HG03175 (cell line): Measurements from ENCODE around the gene MB.

Source experiments
- ATAC-seq: cut with Tn5 transposase; IDR thresholded peaks from one replicate; pipeline ENCODE4 v1.9.1; 2021; ENCODE audit warnings: mild to moderate bottlenecking, moderate library complexity; ENCODE audit not compliant: unreplicated experiment

Gene MB

DNA sequence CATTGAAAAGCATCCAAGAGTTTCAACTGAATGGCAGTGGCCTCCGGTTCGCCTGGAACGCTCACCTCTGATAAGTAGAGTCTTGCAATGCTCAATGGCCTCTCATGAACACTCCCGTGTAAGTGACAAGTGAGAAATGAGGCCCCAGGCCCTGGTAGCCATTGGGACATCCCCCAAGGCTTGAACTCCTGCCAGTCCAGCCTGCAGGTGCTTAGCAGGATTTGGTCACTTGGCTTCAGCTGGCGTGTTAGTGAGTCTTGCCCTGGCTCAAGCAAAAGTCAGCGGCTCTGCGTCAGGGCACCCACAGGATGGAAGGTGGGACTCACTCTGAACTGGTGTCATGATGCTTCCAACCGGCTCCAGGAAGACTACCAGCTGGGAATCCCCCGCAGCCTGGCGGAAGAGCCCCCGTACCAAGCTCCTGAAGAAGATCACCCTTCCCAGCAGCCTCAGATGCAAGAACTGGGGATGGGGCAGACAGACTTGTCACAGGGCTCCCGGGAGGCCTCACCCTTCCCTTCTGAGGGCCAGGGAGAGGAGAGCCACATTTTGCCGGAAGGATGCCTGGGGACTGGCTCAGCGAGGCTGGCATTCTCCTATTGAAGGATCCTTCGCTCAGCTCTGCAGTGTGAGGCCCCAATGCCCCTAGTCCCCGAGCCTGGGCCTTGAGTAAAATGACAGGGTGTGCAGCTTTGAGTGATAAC, 19.3 kb downstream of the MB start:
- no peak for ATAC-seq

DNA sequence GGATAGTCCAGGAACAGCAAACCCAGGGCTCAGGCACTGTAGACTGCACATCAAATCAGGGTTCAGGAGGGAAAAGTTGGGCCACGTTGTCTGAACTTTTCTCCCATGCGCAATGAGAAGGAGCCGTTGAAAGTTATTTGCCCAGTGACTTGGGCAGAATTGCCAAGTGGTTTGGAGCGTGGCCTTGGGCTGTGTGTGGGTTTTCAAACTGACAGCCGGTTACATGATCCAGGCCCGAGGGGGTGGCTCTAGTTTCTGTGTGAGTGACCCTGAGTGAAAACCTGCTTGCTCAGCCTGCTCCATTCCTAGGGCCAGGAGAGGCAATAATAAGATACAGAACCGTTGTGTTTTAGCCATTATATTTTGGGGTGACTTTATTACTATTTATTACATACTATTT, 20.3 kb downstream of the MB start:
- no peak for ATAC-seq

DNA sequence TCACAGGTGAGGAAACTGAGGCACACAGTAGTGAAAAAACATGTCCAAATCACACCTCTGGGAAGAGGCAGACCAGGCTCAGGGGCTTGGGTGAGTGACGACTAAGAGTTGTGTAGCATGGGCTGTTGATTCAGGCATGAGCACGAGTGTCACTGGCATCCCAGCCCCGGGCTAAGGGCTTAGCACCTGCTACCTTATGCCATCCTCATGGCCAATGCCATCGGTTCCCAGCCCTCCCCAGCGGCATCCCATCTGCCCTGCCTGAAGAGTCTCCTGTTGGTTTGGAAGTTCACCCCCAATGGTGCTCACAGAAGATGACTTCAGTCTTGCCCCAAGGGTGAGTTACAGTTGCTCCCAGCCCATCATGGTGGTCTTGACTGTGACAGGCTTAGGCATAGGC, 22.4 kb downstream of the MB start:
- ATAC-seq, result no peak

DNA sequence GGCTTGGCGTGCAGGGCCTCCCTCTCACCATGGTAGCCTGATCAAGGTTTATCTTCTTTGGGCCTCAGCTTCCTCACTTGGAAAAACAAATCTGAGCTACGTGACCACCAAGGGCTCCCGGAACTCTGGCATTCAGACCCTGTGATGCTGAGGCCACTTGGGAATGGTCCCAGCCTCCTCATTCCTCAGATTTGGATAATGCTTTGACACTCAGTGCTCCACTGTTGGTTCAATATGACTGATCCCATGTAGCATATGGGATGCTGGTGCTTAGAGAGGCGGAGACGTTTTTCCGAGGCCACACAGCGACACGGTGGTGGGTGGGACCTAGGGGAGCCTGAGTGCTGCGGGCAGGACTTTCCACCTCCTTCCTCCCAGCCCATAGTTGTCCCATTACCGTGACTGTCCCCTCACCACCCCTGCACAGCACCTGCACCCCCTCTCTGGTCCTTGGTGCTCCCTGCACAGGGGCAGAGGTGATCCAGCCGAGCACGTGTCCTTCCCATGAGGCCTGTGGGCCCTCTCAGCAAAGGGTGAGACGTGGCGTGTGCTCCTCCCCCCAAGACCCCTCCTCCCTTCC, 23.1 kb downstream of the MB start:
- no peak for ATAC-seq

DNA sequence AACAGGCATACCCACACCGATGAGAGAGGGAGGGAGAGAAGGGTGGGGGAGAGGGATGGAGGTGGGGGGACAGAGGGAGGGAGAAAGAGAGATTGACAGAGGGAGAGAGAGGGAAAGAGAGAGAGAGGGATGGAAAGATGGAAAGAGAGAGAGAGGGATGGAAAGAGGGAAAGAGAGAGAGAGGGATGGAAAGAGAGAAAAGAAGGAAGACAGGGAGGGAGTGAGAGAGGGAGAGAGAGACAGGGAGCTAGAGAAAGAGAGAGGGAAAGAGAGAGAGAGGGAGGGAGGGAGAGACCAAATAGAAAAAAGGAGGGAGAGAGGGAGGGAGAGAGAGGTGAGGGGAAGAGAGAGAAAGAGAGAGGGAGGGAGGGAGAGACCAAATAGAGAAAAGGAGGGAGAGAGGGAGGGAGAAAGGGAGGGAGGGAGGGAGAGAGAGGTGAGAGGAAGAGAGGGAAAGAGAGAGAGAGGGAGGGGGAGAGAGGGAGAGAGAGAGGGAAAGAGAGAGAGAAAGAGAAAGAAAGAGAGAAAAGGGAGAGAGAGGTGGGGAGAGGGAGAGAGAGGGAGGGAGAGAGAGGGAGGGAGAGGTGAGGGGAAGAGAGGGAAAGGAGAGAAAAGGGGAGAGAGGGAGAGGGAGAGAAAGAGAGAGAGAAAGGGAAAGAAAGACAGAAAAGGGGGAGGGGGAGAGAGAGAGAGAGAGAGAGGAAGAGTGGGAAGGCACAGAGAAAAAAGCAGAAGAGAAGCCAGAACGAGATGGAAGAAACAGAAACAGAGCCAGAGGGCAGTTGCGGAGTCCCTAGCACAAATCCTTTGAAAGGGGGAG, 23.8 kb downstream of the MB start:
- no peak for ATAC-seq

DNA sequence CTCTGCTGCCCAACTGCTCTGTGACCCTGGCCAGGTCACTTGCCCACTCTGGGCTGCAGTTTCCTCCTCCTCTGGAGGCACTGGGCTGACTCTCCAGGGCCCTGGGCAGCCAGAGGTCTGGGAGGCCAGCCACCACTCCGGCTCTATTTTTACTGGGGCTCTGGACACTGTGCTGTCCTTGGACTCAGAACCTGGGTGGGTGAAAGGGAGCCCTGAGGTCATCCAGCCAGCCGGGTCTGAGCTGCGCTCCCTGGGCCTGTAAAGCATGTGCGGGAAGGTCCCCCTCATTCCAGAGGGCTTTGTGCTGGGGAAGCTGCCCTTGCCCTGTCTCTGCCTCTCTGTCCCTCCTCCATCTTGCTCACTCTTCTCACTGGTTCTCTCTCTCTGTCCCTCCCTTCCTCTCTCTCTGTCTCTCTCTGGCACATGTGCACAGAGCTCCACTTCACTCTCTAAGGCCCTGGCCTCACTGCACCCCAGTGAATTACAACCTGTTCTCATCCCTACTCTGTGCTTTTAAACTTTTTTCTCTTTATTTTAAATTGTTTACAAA, 24.6 kb downstream of the MB start:
- no peak for ATAC-seq

DNA sequence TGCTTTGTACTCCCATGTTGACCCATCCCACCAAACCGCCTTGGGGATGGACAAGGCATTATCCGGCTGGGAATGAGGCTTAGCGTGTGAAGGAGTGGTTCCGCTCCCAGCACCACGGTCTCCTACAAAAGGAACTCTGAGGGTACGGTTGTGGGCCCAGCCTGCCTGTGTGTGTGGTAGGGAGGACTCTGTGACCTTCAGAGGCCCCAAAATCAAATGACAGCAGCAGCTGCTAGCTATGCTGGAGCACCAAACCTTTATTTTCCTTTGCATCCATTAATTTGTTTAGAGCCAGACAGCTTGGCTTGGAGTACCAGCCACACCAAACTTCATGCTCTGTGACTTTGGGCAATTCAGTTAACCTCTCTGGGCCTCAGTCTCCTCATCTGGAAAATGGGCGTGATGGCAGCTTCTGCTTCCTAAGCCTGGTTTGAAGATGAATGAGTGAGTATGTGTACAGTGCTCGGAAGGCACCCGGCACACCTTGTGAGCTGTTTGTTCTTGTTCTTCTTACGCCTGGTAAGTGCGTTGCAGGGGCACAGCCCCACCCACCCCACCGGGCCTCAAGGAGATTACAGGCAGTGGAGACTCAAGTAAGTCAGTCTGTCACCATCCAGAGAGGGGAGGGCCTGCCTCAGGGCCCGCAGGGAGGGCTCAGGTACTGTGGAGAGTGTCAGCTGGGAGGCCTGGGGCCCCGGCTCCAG, 25.3 kb downstream of the MB start:
- no peak for ATAC-seq

DNA sequence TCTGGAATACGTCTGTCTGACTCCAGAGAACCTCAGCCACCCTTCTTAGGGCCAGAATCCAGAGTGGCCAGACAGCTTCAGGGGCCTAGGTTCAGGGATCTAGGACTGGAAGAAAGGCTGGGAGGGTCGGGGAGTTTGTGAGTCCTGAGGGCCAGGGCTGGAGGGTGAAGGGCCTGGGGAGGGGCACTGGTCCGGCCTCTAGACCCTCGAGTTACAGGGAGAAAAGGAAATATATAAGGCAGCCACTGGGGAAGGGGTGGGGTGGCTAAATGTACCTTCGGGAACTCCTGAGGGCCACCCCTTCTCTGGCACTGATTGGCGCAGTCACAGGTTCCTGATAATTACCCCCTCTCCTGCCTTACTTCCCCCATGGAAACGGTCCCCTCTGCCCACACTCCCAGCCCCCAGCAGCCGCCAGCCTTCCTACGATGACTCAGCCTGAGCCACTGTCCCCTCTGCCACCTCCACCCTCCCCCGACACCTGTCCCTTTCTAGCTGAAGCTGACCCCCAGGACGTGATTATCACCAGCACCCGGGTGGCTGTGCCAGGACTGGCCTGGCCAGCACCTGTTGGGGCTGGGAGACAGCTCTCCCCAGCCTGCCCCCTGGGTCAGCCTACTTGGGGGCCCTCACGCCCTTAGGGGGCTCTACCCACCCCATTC, 26.4 kb downstream of the MB start:
- no peak for ATAC-seq

DNA sequence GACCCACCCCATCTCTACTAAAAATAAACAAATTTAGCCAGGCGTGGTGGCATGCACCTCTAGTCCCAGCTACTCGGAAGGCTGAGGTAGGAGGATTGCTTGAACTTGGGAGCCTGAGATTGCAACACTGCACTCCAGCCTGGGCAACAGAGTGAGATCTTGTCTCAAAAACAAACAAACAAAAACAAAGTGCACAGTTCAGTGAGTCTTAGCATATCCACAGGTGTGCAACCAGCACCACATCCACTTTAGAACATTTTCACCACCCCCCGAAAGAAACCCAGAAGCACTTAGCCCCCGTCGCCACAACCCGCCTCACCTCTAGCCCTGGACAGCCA, 27.4 kb downstream of the MB start:
- no peak for ATAC-seq

DNA sequence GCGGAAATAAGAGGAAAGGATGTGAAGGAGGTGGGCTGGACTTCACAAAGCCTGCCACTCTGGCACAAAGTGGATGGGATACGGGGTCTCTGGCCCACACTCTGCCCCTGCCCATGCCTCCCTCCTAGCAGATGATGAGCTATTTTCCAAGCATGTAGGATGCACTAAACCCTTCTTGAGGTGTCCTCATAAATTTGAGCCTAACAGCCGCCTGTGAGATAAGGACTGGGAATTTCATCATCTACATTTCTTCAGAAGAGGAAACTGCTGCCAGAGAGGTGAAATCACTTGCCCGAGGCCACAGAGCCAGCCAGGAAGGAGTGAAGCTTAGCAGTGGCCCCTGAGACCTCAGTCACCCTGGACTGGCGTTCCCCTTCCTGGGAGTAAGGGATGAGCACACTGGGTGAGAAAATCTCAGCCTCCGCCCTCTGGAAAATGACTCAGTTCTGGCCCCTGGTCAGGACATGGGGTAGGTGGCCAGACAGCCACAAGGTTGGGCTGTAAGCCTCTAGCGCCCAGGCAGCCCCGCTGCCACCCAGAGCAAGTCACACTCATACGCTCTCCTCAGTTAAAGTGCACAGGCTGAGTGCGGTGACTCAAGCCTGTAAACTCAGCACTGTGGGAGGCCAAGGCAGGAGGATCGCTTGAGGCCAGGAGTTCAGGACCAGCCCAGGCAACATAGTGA, 27.9 kb downstream of the MB start:
- no peak for ATAC-seq

DNA sequence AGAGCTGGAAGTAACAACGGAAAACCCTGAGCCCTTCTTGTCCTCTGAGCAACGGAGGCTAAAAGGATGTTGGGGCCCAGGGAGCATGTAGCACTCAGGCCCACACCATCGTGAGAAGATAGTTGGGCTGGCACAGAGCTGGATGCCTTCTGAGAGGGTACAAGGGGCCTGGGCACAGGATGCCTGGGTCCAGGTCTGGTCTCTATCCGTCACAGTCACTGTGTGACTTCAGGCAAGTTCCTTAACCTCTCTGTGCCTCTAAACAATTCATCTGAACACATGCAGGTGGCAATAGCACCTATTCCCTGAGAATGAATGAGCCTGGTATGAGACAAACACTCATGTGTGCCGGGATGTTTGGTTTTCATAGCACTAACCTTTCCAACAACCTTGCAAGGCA, 29.2 kb downstream of the MB start:
- ATAC-seq, result no peak

DNA sequence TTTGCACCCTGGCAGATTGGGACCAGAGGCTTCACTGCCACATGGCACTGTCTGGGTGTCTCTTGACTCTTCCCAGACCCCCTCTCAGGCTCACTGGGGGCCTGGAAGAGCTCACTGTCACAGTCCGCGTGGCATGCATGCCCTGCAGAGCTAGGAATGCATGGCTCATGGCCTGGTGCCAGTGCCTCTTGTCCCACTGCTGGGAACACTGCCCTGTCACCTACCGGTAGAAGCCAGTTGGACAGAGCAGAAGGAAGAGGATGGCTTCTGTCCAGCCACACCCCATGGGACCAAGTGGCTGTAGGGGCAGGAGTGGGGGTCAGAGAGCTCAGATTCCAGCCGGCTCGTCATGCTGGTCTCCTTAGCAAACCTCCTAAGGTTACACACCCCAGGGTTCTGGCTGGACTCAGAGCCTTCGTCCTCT, 29.7 kb downstream of the MB start:
- ATAC-seq, result no peak

DNA sequence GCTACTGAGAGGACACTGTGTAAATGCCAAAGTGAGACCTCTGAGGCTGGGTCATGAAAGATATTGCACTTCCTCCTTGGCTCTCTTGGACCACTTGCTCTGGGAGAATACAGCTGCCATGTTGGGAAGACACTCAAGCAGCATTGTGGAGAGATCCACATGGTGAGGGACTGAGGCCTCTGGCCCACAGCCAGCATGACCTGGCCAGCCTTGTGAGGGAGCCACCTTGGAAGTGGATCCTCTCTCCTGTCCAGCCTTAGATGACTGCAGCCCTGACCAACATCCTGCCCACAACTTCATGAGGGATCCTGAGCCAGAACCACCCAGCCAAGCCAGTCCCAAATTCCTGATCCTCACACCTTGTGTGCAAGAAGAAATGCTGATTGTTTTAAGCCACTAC, 30.4 kb downstream of the MB start:
- no peak for ATAC-seq

DNA sequence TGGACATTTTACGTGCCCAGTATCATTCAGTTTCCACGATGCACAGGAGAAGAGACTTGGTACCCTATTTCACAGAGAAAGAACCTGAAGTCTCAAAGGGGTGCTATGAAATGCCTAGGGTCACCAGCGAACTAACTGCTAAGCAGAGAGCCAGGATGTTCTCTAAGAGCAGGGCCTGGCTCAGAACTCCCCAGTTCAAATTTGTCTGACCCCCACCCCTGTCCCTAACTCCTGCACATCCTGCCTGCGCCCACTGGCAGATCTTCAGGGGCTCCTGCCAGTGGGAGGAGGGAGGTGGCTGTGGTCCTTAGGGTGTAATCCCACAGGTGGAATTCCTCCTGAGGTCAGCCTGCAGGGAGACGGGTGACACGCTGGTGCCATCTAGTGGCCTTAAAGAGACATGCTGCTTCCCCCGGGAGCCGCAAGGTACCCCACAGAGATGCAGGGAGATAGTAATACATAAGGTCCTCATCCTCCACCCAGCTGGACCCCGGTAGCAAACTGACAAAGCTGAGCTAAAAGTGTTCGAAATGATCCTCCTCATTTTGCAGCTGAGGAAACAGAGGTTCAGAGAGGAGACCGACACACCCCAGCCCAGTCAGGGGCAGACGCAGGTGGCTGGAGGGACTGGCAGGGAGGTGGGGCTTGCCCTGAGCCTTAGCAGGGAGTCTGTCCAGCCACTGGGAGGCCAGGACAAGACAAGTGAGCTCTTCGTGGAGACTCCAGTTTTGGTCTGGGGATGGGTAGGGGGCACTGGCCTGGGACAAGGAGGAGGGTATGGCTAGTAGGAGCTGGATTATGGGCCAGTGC, 34.1 kb downstream of the MB start:
- ATAC-seq, result no peak

DNA sequence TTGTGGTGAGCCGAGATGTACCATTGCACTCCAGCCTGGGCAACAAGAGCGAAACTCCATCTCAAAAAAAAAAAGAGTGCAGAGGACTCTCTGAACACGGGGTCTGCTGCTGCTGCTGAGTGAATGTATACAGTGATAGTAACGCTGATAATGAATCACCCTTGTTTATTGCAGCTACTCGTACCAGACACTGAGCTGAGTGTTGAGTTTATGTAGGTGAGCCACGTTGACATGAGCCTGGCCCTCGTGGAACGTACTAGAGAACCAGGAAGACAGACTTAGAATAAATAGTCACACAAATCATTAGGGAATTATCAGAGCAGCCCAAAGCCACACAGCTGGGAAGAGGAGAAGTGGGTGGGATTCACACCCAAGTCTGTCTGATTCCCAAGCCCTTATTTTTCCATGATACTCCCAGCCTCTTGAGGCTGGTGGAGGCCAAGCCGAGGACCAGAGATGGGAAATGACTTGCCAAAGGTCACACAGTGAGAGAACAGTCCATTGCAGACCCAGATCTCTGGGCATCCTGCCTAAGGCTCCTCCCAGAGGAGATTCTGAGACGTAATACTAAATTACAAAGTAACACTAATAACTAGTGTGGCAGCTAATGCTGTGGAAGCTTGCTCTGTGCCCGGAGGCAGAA, 34.8 kb downstream of the MB start:
- no peak for ATAC-seq

DNA sequence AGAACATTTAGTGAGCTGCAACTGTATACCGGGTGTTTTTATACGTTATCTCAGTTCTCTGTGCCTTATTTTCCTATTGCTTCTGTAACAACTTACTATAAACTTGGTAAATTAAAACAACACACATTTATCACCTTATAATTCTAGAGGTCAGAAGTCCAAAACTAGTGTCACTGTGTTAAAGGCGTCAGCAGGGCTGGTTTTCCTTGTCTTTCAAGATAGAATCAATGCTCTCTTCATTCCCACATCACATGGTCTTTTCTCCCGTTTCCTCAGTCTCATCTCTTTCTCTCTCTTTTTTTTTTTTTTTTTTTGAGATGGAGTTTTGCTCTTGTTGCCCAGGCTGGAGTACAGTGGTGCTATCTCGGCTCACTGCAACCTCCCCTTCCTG, 36.1 kb downstream of the MB start:
- no peak for ATAC-seq

DNA sequence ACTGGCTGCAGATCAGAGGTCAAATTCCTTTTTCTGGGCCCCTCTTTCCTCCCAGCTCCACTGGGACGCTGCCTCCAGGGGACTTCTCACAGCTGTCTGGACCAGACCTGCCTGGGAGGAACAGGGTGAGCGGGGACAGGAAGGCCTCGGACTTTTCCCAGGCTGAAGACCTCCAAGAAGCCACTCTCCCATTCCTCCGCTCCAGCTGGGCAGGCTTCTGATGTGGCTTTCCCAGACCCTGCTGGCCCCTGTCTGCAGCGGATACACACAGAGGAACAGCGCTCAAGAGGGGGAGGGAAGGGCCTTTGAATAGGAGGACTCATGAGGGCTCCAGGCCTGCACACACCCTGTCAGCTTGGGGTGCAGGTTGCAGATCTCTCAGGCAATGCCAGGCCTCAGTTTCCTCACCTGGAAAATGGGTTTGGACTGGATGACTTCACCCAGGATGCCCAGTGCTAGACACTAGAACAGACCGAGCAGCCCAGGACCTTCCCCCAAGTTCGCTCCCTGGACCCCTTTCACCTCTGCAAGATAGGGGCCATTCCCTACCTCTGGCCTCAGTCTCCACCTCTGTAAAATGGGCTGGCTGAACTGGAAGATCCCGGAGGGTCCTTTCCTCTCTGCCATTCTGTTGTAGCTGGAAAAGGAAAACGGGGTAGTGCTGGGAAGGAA, 36.6 kb downstream of the MB start:
- no peak for ATAC-seq

DNA sequence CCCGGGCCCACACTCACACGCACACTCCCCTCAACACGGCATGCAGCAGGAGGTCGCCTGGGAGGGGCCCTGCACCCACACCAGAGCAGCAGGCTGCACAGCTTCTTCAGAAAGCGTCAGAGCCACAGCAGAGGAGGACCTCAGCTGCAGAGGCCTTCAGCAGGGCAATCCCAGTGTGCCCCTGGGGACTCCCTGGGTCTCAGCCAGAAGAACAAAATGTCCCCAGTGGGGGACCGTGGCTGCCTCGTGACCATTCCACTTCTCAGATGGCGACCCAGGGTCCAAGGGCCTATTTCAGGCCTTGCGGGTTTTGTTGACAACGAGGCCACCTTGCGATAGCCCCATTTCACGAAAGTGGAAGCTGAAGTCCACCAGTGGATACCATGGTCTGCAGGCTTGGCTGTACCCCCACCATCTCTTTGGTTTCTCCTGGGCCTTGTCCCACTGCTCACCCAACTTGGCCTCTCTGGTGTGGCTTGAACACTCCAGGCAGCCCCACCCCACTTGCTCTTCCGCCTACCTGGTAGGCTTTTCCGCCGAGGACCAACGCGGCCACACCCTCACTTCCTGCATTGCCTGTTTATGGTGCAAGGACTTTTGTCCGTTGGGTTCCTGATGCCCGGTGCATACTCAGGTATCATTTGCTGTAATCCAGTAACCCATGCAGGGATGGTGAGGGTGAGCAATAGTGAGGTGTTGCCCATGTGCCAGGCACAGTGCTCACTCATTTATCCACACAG, 38.1 kb downstream of the MB start:
- no peak for ATAC-seq
